ENCODE results near the gene NHERF2. TPM values are rescaled to one million over a fixed set of nuclear protein-coding genes. Genes with fewer than 3 reads are reported as not detected.

Gene NHERF2
- total and polyA plus RNA-seq, 2 of the 4 experiments (the other 2 are of a cell fraction) = 18.6 to 77.8 TPM

DNA sequence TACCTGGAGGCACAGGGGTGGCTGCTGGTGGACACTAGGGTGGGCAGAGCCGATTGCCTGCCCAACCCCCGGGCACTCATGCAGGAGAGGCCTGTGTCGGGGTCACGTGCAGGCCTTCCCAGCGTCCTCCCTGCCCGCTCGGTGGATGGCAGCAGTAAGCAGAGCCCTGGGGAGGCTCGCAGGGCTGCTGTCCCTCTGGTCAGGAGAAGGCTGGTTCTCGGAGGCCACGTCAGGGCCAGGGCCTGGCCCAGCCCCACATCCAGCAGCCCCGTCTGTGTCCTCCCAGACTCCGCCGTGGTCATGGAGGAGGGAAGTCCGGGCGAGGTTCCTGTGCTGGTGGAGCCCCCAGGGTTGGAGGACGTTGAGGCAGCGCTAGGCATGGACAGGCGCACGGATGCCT is 56.7 kb downstream of the NHERF2 start:
- Histone ChIP-seq H3K36me3 (ENCODE audit: control insufficient read depth, insufficient read depth, low read length) (peaks cover 84% of the 10 kb centered on the region), H3K9me1 (ENCODE audit: insufficient read depth, low read length) (no peaks in the 10 kb centered on the region), H4K8ac (ENCODE audit: low read depth in 2 of 2, low read length in 2 of 2) (no peak overlapping the region), H3K14ac (replicated peaks; ENCODE audit: low read depth, low read length) (no peak overlapping the region), H2BK15ac (ENCODE audit: low read depth, low read length) (no peak overlapping the region), H2BK120ac (ENCODE audit: low read depth, low read length) (no peak overlapping the region), H4K91ac (ENCODE audit: insufficient read depth, low read depth, low read length) (no peak overlapping the region), H3K9me3 (ENCODE audit: control insufficient read depth, insufficient read depth, low read length) (no peaks in the 10 kb centered on the region), H2AFZ (replicated peaks; ENCODE audit: low read length, poor library complexity) (no peak overlapping the region), H2AK9ac (replicated peaks; ENCODE audit: low read depth, low read length, poor library complexity) (no peak overlapping the region), H3K4me1 (ENCODE audit: control insufficient read depth, insufficient read depth, low read length) (peaks cover 3% of the 10 kb centered on the region; the same call in 1 of the 2 replicates), H3K56ac (ENCODE audit: extremely low read depth, insufficient read depth, low read length) (no peak overlapping the region), H3K27ac (ENCODE audit: insufficient read depth, low read length) (no peak overlapping the region), H3K79me1 (ENCODE audit: low read depth in 1 of 2, low read length in 2 of 2) (0 out of 4 replicates have a peak, but pooled peaks cover 0 to 3% of the 10 kb centered on the region in 2 experiments), H3K4me2 (ENCODE audit: low read depth, low read length) (no peak overlapping the region), H3K18ac (ENCODE audit: low read depth, low read length) (no peak overlapping the region), H3K27me3 (ENCODE audit: control insufficient read depth, insufficient read depth, low read length) (no peaks in the 10 kb centered on the region), H3K4me3 (ENCODE audit: insufficient read depth, low read depth, low read length) (no peak overlapping the region), H3K23ac (ENCODE audit: low read depth, low read length) (no peak overlapping the region), H3K4ac (ENCODE audit: low read depth, low read length) (no peak overlapping the region), H4K20me1 (ENCODE audit: insufficient read depth, low read length) (peaks cover 20% of the 10 kb centered on the region), H4K5ac (ENCODE audit: low read depth, low read length) (no peak overlapping the region), H2BK5ac (ENCODE audit: low read depth, low read length, poor library complexity, severe bottlenecking) (no peak overlapping the region), H2AK5ac (ENCODE audit: low read depth, low read length) (no peak overlapping the region), H3K9ac (ENCODE audit: low read depth, low read length) (no peak overlapping the region), H2BK20ac (ENCODE audit: low read depth, low read length) (no peak overlapping the region)
- ATAC-seq (ENCODE audit: low read depth) = no peak
- ChIA-PET POLR2A (ENCODE audit: unreplicated experiment) (no interaction called here), CTCF (no interaction called here)
- dilution Hi-C loops (cut with HindIII; ENCODE audit: low sequenced_read_pairs, unreplicated experiment) (no loop called here), in situ Hi-C loops (cut with MboI; ENCODE audit: low sequenced_read_pairs) (no loop called here), intact Hi-C loops (cut with micrococcal nuclease) (no loop called here)
- no peak for DNase-seq
- WGBS, 2 experiments (ENCODE audit: extremely low coverage in 2 of 2, insufficient read length in 1 of 2) = 84% methylated on average over 9 of the region's 19 CpGs; no CpG with 5 or more reads in 1 of the 2 experiments
- TF ChIP-seq NFE2L2 (IDR thresholded peaks at IDR 0.05; ENCODE audit: low read depth, low read length) (no peak), BHLHE40 (IDR thresholded peaks at IDR 0.05; ENCODE audit: low read depth, low read length) (no peak), RCOR1 (IDR thresholded peaks at IDR 0.05; ENCODE audit: insufficient replicate concordance, low read length) (no peak), SMC3 (IDR thresholded peaks at IDR 0.05; ENCODE audit: low read depth, low read length) (no peak), CHD1 (IDR thresholded peaks at IDR 0.05; ENCODE audit: low read depth, low read length) (no peak), CTCF (conservative IDR thresholded peaks at IDR 0.05; ENCODE audit: low read depth, low read length) (no peak), RFX5 (IDR thresholded peaks at IDR 0.05; ENCODE audit: low read depth, low read length) (no peak), MXI1 (IDR thresholded peaks at IDR 0.05; ENCODE audit: borderline replicate concordance, low read depth, low read length) (no peak), FOS (IDR thresholded peaks at IDR 0.05; ENCODE audit: low read depth, low read length) (no peak), MAFK (IDR thresholded peaks at IDR 0.05; ENCODE audit: low read depth, low read length) (no peak), ELK1 (IDR thresholded peaks at IDR 0.05; ENCODE audit: borderline replicate concordance, low read depth, low read length) (no peak), RAD21 (IDR thresholded peaks at IDR 0.05; ENCODE audit: low read length) (no peak), MAZ (IDR thresholded peaks at IDR 0.05; ENCODE audit: borderline replicate concordance, low read depth, low read length) (no peak), POLR2A (IDR thresholded peaks at IDR 0.05; ENCODE audit: low read depth, low read length) (no peak)
- TF ChIP-seq, protein P1, sequence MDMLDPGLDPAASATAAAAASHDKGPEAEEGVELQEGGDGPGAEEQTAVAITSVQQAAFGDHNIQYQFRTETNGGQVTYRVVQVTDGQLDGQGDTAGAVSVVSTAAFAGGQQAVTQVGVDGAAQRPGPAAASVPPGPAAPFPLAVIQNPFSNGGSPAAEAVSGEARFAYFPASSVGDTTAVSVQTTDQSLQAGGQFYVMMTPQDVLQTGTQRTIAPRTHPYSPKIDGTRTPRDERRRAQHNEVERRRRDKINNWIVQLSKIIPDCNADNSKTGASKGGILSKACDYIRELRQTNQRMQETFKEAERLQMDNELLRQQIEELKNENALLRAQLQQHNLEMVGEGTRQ (IDR thresholded peaks at IDR 0.05; ENCODE audit: low read depth, low read length) = no peak
- no TSS peak for BruUV-seq (replicated peaks)
